GM12874 (cell line): ENCODE results near the gene ZNRF1.

ENCODE experiments used
- TF ChIP-seq, protein P1 (sequence below): IDR thresholded peaks from 2 replicates; pipeline ENCODE4 v1.5.1; 2011; ENCODE audit warnings: low read depth, mild to moderate bottlenecking, control low read depth, low read length, moderate library complexity; ENCODE audit not compliant: insufficient read depth

ZNRF1 gene

DNA sequence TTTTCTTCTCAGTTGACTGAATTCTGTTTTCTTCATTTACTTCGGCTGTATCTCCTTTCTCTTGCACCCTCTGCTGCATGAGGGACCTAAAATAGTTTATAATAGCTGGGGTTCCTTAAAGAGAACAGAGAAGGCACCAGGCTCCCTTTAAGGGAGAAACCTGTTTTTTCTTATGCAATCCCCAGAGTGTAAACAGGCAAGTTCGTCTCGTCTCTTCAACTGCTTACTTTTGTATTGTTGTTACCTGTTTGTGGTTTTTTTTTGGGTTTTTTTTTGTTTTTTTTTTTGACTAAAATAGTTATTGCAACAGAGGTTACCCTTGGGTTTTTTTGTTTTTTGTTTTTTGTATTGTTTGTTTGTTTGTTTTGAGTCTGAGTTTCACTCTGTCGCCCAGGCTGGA is 121.4 kb downstream of the ZNRF1 start:
- TF ChIP-seq, protein P1, sequence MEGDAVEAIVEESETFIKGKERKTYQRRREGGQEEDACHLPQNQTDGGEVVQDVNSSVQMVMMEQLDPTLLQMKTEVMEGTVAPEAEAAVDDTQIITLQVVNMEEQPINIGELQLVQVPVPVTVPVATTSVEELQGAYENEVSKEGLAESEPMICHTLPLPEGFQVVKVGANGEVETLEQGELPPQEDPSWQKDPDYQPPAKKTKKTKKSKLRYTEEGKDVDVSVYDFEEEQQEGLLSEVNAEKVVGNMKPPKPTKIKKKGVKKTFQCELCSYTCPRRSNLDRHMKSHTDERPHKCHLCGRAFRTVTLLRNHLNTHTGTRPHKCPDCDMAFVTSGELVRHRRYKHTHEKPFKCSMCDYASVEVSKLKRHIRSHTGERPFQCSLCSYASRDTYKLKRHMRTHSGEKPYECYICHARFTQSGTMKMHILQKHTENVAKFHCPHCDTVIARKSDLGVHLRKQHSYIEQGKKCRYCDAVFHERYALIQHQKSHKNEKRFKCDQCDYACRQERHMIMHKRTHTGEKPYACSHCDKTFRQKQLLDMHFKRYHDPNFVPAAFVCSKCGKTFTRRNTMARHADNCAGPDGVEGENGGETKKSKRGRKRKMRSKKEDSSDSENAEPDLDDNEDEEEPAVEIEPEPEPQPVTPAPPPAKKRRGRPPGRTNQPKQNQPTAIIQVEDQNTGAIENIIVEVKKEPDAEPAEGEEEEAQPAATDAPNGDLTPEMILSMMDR: no peak

DNA sequence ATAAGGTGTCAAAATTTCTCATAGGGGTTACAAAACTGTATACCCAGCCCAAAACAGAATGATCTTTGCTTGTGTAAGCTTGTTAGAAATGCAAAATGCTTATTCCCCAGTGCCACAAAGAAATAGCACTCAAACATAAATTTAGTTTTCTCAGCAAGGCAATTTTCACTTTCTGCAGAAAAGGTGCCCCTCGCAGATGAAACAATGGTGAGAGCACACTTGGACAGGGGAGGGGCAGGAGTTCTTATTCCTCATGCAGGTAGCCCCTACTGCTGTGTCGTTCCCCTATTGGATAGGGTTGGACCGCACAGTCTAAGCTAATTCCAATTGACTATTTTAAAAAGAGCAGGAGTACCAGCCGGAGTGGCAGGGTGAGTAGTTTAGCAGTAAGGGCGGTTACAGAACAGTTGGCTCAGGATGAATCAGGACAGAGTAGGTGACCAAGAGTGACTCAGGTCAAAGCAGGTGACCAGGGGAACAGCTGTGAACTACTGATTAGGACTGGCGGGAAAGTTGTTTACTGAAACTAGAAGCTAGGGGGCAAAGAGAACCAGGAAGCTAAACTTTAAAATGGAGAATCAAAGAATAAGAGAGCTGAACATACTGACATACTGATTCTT is 123.2 kb downstream of the ZNRF1 start:
- TF ChIP-seq, protein P1: no peak

DNA sequence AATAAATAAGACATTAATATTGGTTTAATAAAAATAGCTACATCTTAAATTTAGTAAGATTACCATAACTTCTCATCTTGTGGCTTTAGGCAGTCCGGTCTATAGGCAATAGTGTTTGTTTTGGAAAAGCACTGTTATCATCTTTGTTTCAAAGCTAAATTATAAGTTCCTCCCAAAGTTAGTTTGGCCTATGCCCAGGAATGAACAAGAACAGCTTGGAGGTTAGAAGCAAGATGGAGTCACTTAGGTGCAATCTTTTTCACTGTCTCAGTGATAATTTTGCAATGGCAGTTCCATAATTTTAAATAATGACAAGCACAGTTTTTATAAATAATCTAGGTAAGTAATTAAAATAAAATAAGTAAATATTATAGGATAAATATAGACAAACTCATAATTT is 123.8 kb downstream of the ZNRF1 start:
- TF ChIP-seq, protein P1: no peak

DNA sequence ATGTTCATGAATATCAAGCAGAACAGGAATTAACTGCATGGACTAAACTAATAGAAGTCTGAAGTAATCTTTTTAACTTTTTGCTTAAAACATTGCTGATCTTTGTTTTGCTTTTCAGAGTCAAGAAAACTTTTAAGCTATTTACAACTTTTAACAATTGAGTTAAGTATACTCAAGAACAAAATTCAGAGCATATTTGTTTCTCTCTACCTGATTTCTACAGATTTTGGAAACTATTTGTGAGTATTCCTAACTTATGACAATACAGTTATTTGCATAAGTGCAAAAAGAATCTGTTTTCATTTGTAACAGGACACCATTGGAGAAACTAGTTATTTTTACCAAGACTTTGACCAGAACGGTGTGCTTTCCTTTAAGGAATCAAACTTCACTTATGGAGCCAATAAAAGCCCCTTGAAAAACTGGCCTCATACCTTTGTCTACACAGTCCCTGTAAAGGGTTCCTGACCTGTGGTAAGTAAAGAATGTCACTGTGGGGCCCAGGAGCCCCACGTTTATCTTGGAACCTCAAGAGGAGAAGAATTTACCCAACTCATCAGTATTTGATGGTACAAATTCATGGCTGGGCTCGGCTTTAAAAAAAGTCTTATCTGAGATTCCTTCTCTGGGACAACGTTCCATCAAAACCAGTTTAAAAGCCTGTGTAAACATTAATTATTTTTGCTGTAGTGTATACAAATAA is 129.0 kb downstream of the ZNRF1 start:
- TF ChIP-seq, protein P1: no peak

DNA sequence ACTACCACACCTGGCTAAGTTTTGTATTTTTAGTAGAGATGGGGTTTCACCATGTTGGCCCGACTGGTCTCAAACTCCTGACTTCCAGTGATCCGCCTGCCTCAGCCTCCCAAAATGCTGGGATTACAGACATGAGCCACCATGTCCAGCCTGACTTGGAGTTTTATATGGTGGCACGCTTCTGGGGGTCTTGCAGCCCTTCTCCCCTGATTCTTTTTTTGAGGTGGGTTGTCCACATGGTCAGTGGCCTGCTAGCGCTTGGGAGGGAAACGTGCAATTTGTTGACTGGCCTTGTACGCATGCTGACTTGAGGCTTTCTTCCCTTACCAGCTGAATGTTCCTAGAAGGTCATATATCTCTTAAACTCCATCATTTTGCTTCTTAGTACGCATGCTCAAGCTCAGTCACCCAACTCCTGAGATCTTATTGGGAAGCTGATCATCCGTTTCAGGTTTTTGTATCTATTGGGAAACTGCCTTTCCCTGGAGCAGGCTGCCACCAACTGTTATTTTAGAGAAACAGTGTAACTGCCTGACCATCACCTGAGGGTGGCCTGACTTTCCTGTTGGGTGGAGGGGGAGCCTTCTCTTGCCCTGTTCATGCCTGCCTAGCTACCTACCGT is 131.4 kb downstream of the ZNRF1 start:
- TF ChIP-seq, protein P1: no peak

DNA sequence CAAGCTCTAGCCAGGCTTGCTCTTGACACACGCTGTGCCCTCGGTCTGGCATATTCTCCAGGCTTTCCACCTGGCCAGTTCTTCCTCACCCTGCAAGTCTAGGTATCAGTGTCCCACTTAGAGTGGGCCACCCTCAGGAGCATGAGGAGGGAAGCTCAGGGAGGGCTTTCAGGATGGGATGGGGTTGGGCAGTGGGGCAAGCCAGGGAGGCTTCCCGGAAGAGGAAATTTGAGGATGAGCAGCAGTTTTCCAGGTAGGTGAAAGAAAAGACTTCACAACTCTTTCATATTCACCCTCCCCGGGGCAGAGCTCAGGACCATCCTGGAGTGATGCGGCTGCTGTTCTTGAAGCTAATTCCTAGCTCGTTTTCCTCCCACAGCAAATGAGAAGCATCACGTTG is 132.3 kb downstream of the ZNRF1 start:
- TF ChIP-seq, protein P1: no peak

DNA sequence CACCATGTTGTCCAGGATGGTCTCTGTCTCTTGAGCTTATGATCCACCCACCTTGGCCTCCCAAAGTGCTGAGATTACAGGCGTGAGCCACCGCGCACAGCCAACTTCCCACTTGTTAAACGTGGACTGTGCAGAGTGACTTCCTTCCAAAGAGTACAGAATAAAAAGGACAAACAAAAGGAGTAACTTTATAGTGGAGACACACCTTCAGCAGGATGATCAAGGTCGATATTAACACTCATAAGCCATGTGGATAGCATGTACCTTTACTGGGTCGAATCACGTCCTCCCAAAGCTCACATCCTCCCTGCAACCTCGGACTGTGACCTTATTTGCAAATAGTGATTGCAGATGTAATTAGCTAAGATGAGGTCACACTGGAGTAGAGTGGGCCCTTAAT is 139.4 kb downstream of the ZNRF1 start:
- TF ChIP-seq, protein P1: no peak
